Keratinocyte (primary cell): ENCODE results near the gene CD28. TPM values are rescaled to one million over a fixed set of nuclear protein-coding genes. Genes with fewer than 3 reads are reported as not detected.

Experiments used
- DNase-seq: peaks from one replicate; pipeline ENCODE4 v3.0.0-alpha.2; 2011; ENCODE audit warnings: low read depth, missing footprints, low spot score
- FAIRE-seq: peaks from 2 replicates; lab custom pipeline; 2011; peaks lifted over from hg19 to GRCh38; lab: Jason Lieb, UNC
- H2AFZ ChIP-seq: 2 replicates; pipeline ENCODE4 v1.6.0; 2012; ENCODE audit warnings: low read length, control low read depth, inconsistent platforms; ENCODE audit not compliant: control insufficient read depth
- H3K27ac ChIP-seq: 2 replicates; pipeline ENCODE4 v1.5.1; 2011; ENCODE audit warnings: low read length; ENCODE audit not compliant: control insufficient read depth, insufficient read depth
- H3K27me3 ChIP-seq: 3 replicates; pipeline ENCODE4 v1.6.0; 2011; ENCODE audit warnings: low read length; ENCODE audit not compliant: control insufficient read depth, insufficient read depth; ENCODE audit errors: extremely low read depth
- H3K36me3 ChIP-seq, 2 experiments: 2 replicates in 1 of 2; 3 replicates in 1 of 2; pipeline ENCODE4 v1.5.1; 2011; ENCODE audit warnings: low read length in 2 of 2, mild to moderate bottlenecking in 1 of 2; ENCODE audit not compliant: control insufficient read depth in 2 of 2, insufficient read depth in 2 of 2; ENCODE audit errors: extremely low read depth in 1 of 2
- H3K4me1 ChIP-seq: 3 replicates; pipeline ENCODE4 v1.5.1; 2011; ENCODE audit warnings: low read length; ENCODE audit not compliant: control insufficient read depth, insufficient read depth; ENCODE audit errors: extremely low read depth
- H3K4me2 ChIP-seq: 3 replicates; pipeline ENCODE4 v1.6.0; 2011; ENCODE audit warnings: low read depth, low read length; ENCODE audit not compliant: control insufficient read depth, insufficient read depth; ENCODE audit errors: extremely low read depth
- H3K4me3 ChIP-seq, 3 experiments: fragments of 200-600 bp in 1 of 3; sonication (generic) in 1 of 3; 2 replicates in 2 of 3; 3 replicates in 1 of 3; pipeline ENCODE4 v1.5.1; 2011 to 2016; ENCODE audit warnings: low read length in 3 of 3, mild to moderate bottlenecking in 3 of 3, control low read depth in 2 of 3, inconsistent platforms in 1 of 3, low read depth in 1 of 3, mixed read lengths in 1 of 3, mixed run types in 1 of 3, moderate library complexity in 1 of 3; ENCODE audit not compliant: control insufficient read depth in 2 of 3, insufficient read depth in 2 of 3; ENCODE audit errors: extremely low read depth in 1 of 3
- H3K79me2 ChIP-seq: 2 replicates; pipeline ENCODE4 v1.6.0; 2012; ENCODE audit warnings: low read length; ENCODE audit not compliant: control insufficient read depth, insufficient read depth
- H3K9ac ChIP-seq: 3 replicates; pipeline ENCODE4 v1.6.0; 2011; ENCODE audit warnings: low read length; ENCODE audit not compliant: control insufficient read depth, insufficient read depth; ENCODE audit errors: extremely low read depth
- H3K9me1 ChIP-seq: 3 replicates; pipeline ENCODE4 v1.6.0; 2011; ENCODE audit warnings: low read length; ENCODE audit not compliant: control insufficient read depth, insufficient read depth; ENCODE audit errors: extremely low read depth
- H3K9me3 ChIP-seq: 2 replicates; pipeline ENCODE4 v1.5.1; 2012; ENCODE audit warnings: low read depth, low read length; ENCODE audit not compliant: control insufficient read depth
- H4K20me1 ChIP-seq: 3 replicates; pipeline ENCODE4 v1.6.0; 2011; ENCODE audit warnings: low read length; ENCODE audit not compliant: control insufficient read depth, insufficient read depth; ENCODE audit errors: extremely low read depth
- EZH2 ChIP-seq: IDR thresholded peaks from one replicate; pipeline ENCODE4 v1.6.1; 2012; ENCODE audit warnings: inconsistent platforms, mild to moderate bottlenecking, low read length, moderate library complexity
- dilution Hi-C: fragments of 300-500 bp; cut with MboI; formaldehyde crosslinking; loops from one replicate; pipeline ENCODE4 v1.7.0; 2020; ENCODE audit warnings: low sequenced_read_pairs; ENCODE audit not compliant: extremely low pct_ligation_motif_present
- polyA plus RNA-seq, 5 experiments: library from polyadenylated mRNA; depleted of rRNA in 3 of 5; stranded (reverse) in 3 of 5; stranded (forward) in 1 of 5; unstranded in 1 of 5; fragments of >200 nt; gene quantifications; 1 replicate in 1 of 5; 2 replicates in 3 of 5; 3 replicates in 1 of 5; pipeline versions ENCODE4 v1.2.1 to v1.2.3, GENCODE V29; 2011 to 2012; ENCODE audit warnings: missing spikeins in 2 of 5, low read depth in 1 of 5, low replicate concordance in 1 of 5
- small RNA-seq, 3 experiments: library from RNA; depleted of rRNA; stranded (forward); fragments of <200 nt; gene quantifications; one replicate each; pipeline ENCODE3, GENCODE V24; 2012; ENCODE audit warnings: low read depth in 3 of 3, low replicate concordance in 1 of 3; ENCODE audit not compliant: insufficient read length in 3 of 3
- TF ChIP-seq, protein P1 (sequence below), 3 experiments: IDR thresholded peaks in 1 of 3; conservative IDR thresholded peaks in 1 of 3; optimal IDR thresholded peaks in 1 of 3; 2 replicates in 2 of 3; 3 replicates in 1 of 3; pipeline versions ENCODE3 to v1.5.1; 2011; ENCODE audit warnings: low read length in 3 of 3, mild to moderate bottlenecking in 3 of 3, moderate library complexity in 2 of 3, control low read depth in 1 of 3, inconsistent platforms in 1 of 3; ENCODE audit not compliant: insufficient read depth in 2 of 3; ENCODE audit errors: extremely low read depth in 1 of 3

The CD28 gene
- polyA plus RNA-seq, 1 donor (not counting 4 experiments of a cell fraction or from before 2014, with no cell fraction given) = 0.01 TPM

DNA sequence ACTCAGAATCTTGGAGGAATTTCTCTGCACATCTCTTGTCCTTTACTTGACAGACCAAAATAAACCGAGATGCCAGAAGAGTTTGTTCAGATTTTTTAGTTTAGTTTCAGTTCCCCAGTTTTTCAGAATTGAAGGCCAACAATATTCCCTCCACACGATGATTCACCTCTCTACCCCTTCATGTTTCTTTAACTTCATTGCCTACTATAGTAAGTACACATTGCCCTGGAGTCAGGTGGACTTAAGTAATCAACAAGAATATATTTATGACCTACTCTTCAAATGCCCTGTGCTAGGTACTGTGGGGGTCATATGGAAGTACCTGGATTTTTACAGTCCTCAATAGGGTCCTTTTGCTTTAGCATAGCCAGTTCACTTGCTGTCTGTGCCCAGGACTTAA is 81.5 kb downstream of the CD28 start:
- no peaks in the 10 kb centered on the region for H3K9me1 ChIP-seq
- H3K4me2 ChIP-seq = no peak overlapping the region
- no peak overlapping the region for H3K4me3 ChIP-seq
- dilution Hi-C loops = no loop called here
- DNase-seq (no peak), FAIRE-seq (no peak)
- H3K9me3 ChIP-seq = no peaks in the 10 kb centered on the region
- no peaks in the 10 kb centered on the region for H3K27me3 ChIP-seq
- no peak overlapping the region for H2AFZ ChIP-seq
- no peaks in the 10 kb centered on the region for H3K4me1 ChIP-seq
- TF ChIP-seq EZH2 = no peak
- TF ChIP-seq, protein P1, sequence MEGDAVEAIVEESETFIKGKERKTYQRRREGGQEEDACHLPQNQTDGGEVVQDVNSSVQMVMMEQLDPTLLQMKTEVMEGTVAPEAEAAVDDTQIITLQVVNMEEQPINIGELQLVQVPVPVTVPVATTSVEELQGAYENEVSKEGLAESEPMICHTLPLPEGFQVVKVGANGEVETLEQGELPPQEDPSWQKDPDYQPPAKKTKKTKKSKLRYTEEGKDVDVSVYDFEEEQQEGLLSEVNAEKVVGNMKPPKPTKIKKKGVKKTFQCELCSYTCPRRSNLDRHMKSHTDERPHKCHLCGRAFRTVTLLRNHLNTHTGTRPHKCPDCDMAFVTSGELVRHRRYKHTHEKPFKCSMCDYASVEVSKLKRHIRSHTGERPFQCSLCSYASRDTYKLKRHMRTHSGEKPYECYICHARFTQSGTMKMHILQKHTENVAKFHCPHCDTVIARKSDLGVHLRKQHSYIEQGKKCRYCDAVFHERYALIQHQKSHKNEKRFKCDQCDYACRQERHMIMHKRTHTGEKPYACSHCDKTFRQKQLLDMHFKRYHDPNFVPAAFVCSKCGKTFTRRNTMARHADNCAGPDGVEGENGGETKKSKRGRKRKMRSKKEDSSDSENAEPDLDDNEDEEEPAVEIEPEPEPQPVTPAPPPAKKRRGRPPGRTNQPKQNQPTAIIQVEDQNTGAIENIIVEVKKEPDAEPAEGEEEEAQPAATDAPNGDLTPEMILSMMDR (optimal IDR thresholded peaks at IDR 0.05 in 1 of 3, IDR thresholded peaks at IDR 0.05 in 1 of 3, conservative IDR thresholded peaks at IDR 0.05 in 1 of 3; ENCODE audit: extremely low read depth in 1 of 3, insufficient read depth in 2 of 3, low read length in 3 of 3) = no peak
- no peak overlapping the region for H3K27ac ChIP-seq
- no peak overlapping the region for H3K9ac ChIP-seq
- no peaks in the 10 kb centered on the region for H4K20me1 ChIP-seq
- H3K79me2 ChIP-seq = no peaks in the 10 kb centered on the region
- no peaks in the 10 kb centered on the region for H3K36me3 ChIP-seq

Small RNA genes lying within 50 kb of the gene (small RNA-seq; reads per million reads assigned to genes)
- 0 reads per million in 3 experiments for gene AC125238.1
- 0 reads per million in 3 experiments for gene RNU6-474P

Other genes with a start within 250 kb of the CD28 start
- 1.7 to 3.0 TPM (median 2.9 TPM) in 3 replicates for gene RAPH1, start 171.3 kb upstream of the CD28 start, polyA plus RNA-seq
- not detected in 3 replicates for gene CTLA4, start 161.1 kb downstream of the CD28 start, polyA plus RNA-seq
- 0.04 TPM in 1 of 3 replicates, not detected in the others for gene ICOS, start 230.1 kb downstream of the CD28 start, polyA plus RNA-seq